LNCAP (cell line): ENCODE results near the gene KRTAP10-7.
"Not testable (repeated sequence)": the region's sequence is repeated elsewhere in the genome, so short reads cannot be mapped to it uniquely, and the experiment has no call there.

Experiments
- TF ChIP-seq, protein P1 (sequence below): fragments of 450-650 bp; IDR thresholded peaks from 2 replicates; pipeline ENCODE4 v1.5.1; 2017; ENCODE audit warnings: mild to moderate bottlenecking

KRTAP10-7 gene

DNA sequence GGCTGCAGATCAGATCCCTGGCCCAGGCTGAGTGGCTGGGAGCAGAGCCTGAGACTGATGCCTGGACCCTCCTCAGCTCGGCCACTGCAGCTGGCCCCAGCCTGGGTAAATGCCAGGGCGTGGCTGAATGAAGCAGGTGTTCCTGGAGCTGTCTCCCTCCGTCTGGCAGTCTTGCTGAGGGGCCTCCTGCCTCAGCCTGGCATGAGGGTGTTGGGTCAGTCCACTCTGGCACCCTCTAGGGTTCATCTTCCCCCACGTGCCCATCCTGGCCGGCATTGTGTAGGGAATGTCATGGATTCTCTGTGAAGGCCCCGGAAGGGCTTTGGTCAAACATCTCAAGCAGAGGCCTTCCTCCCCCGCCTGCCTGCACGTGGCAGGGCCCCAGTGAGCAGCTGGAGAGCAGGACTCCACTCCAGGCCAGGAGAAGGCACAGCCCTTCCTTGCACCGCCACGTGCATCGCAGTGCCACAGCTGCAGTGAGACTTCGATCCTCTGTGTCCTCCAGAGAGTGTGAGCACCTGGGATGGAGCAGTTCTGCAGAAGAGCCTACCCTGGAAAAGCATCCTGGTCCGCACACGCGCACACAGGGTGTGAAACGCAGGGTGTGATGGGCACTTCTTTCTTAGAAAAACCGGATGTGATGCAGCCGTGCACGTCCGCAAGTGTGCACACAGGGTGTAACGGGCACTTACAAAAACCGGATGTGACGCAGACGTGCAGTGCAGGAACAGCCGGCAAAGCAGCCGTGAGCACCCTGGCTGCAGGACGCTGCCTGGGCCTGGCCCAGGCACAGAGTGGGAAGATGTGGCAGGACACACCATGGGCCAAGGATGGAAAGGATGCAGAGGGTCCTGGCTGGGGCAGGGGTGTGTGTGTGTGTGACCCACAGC is 31.5 kb upstream of the KRTAP10-7 start:
- TF ChIP-seq, protein P1, sequence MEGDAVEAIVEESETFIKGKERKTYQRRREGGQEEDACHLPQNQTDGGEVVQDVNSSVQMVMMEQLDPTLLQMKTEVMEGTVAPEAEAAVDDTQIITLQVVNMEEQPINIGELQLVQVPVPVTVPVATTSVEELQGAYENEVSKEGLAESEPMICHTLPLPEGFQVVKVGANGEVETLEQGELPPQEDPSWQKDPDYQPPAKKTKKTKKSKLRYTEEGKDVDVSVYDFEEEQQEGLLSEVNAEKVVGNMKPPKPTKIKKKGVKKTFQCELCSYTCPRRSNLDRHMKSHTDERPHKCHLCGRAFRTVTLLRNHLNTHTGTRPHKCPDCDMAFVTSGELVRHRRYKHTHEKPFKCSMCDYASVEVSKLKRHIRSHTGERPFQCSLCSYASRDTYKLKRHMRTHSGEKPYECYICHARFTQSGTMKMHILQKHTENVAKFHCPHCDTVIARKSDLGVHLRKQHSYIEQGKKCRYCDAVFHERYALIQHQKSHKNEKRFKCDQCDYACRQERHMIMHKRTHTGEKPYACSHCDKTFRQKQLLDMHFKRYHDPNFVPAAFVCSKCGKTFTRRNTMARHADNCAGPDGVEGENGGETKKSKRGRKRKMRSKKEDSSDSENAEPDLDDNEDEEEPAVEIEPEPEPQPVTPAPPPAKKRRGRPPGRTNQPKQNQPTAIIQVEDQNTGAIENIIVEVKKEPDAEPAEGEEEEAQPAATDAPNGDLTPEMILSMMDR, result no peak

DNA sequence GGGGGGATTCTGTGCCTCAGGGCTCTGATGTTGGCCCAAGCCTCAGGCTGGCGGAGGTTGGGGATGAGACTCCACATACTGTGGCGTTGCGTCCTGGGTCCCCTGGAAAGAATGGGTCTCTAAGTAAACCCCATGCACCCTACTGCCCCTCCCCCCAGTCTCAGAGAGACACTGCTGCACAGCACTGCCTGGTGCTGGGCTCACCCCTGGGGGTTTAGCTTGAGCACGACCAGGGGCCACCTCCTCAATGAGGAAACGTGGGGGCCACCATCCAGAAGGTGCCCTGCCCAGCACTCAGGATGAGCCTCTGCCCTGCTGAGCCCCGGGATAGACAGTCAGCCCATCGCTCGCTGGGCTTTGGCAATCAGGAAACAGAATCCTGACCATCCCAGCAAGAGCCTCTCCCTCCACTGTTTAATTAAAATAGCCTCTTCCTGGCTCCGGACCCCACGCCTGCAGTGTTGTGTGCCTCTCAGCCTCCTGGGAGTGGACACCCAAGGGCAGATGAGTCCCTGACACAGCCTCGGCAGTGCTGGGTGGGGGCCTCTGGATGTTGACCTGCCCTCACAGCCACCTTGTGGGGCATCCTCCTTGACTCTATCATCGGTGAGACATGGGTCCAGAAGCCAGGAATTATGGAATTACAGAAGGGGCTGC is 30.4 kb upstream of the KRTAP10-7 start:
- TF ChIP-seq, protein P1, result no peak

DNA sequence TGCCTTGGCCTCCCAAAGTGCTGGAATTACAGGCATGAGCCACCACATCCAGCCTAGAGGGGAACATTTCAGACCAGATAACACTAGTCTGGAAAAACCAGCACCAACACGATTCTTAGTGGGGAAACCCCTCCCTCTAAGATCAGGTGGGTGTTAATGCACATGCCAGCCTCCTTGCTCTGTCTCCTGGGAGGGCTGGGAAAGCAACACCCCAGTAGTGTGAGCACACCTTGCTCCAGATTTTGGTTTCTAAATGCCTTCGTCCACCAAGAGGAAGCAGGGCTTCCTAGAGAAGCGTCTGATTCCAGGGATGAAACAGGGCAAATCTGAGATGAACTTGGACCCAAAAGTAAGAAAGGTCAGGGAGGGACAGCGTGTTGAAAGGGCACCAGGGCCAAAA is 29.1 kb upstream of the KRTAP10-7 start:
- TF ChIP-seq, protein P1, result no peak

DNA sequence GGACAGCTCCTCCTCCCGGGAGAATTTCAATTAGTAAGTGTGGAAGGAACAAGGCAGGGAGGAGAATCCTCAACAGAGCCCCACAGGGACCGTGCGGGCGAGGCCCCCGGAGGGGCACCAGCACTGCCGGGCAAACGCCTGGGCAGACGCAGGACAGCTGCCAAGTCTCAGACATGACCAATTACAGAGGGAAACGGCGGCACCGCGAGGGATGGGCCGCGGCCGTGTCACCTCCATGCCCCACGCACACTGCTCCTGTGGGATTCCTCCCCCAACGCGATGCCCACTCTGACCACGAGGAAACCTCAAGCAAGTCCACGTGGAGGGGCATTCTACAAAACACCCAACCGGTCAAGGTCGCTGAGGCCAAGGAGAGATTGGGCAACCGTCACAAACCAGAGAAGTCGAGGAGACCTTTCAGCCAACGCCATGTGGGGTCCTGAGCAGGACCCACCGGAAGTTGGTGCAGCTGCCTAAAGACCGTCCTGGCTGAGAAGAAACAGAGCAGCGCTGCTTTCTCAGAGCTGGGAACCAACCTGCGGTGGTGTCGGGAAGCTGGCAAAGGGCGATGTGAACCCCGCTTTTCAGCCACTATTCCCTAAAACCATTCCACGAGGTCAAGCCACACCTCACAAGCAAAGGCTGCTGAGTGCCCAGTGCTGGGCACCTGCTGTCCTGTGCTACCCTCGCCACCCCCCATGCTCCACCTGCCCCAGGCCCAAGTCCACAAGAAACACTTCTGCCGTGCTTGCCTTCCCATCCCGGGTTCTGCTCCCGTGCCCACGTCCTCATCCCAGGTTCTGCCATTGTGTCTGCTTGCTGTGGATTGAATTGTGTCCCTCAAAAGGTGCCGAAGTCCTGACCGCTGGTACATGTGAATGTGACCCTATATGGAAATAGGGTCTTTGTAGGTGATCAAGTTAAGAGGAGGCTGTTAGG is 28.3 kb upstream of the KRTAP10-7 start:
- TF ChIP-seq, protein P1, result no peak

DNA sequence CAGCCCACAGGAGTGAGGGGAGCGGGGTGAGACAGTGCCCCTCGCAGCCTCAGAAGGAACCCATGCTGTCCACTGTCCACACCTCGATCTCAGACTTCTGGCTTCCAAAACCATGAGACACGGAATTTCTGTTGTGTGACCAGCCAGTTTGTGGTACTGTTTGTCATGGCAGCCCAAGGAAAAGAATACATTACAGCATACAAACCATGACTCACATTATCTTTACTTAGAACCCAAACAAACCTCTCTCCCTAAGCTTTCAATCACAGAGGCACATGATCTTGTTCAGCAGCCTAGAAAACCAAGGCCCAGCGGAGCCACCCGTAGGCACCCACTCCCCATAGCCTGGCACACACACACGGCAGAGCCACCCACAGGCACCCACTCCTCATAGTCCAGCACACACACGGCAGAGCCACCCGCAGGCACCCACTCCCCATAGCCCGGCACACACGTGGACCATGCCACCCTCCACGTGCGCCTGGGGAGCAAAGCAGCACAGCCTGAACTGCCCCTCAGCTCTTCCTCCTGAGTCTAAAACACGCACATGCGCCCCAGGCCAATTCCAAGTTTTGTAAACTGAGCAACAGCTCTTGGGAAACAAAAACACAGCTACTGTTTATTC is 27.3 kb upstream of the KRTAP10-7 start:
- TF ChIP-seq, protein P1, result no peak

DNA sequence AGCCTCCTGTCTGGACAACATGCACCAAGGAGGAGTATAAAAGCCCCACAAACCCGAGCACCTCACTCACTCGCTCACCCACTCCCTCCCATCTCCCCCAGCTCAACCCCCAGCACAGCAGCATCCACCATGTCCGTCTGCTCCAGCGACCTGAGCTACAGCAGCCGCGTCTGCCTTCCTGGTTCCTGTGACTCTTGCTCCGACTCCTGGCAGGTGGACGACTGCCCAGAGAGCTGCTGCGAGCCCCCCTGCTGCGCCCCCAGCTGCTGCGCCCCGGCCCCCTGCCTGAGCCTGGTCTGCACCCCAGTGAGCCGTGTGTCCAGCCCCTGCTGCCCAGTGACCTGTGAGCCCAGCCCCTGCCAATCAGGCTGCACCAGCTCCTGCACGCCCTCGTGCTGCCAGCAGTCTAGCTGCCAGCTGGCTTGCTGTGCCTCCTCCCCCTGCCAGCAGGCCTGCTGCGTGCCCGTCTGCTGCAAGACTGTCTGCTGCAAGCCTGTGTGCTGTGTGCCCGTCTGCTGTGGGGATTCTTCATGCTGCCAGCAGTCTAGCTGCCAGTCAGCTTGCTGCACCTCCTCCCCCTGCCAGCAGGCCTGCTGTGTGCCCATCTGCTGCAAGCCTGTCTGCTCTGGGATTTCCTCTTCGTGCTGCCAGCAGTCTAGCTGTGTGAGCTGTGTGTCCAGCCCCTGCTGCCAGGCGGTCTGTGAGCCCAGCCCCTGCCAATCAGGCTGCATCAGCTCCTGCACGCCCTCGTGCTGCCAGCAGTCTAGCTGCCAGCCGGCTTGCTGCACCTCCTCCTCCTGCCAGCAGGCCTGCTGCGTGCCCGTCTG is 26.6 kb upstream of the KRTAP10-7 start, which contains the start of gene KRTAP10-4:
TSS of gene KRTAP10-4 (plus strand) at position 100 of the 827 bp plus-strand sequence. CDS start at position 130, 30 bp downstream.
- TF ChIP-seq, protein P1, result not testable (repeated sequence)
